ENCODE measurements around the gene EEF1G. TPM values are rescaled to one million over a fixed set of nuclear protein-coding genes. Genes with fewer than 3 reads are reported as not detected.

EEF1G gene
- total RNA-seq, 4 donors from 2014 or later: 1,003 to 1,250 (median 1,110) TPM

DNA sequence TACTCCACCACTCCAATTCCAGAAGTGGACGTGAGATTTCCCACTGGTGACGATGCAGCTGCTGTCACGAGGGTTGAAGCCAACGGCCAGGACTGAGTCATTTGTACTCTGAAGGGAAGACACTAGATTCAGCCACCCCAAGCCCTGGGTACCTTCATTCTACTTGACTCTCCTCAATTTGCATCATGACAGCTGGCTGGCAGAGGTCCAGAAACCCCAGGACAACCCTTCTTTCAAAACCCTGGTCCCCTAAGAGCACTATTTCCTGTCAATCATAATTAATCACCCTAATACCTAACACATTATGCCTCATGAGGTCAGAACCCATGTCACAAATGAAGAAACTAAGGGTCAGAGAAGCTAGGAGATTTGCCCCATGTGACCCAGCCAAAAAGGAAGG lies 34.0 kb upstream of the EEF1G start:
- Histone ChIP-seq H3K4me3 (no peak overlapping the region), H3K9me3 (no peaks in the 10 kb centered on the region), H3K4me1 (peaks cover 6 to 61% (median 18%) of the 10 kb centered on the region in 4 donors), H3K27ac (no peak overlapping the region), H3K36me3 (peaks cover 0 to 73% (median 0%) of the 10 kb centered on the region in 3 donors), H3K27me3 (no peaks in the 10 kb centered on the region)
- TF ChIP-seq, protein P1, sequence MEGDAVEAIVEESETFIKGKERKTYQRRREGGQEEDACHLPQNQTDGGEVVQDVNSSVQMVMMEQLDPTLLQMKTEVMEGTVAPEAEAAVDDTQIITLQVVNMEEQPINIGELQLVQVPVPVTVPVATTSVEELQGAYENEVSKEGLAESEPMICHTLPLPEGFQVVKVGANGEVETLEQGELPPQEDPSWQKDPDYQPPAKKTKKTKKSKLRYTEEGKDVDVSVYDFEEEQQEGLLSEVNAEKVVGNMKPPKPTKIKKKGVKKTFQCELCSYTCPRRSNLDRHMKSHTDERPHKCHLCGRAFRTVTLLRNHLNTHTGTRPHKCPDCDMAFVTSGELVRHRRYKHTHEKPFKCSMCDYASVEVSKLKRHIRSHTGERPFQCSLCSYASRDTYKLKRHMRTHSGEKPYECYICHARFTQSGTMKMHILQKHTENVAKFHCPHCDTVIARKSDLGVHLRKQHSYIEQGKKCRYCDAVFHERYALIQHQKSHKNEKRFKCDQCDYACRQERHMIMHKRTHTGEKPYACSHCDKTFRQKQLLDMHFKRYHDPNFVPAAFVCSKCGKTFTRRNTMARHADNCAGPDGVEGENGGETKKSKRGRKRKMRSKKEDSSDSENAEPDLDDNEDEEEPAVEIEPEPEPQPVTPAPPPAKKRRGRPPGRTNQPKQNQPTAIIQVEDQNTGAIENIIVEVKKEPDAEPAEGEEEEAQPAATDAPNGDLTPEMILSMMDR (IDR thresholded peaks at IDR 0.05): no peak
- TF ChIP-seq POLR2A (IDR thresholded peaks at IDR 0.05) (no peak), EP300 (IDR thresholded peaks at IDR 0.05) (no peak)
- WGBS, 2 donors: 70% methylated on average over 4 of the region's 4 CpGs
- DNase-seq (ENCODE audit: low spot score in 2 of 2): no peak

DNA sequence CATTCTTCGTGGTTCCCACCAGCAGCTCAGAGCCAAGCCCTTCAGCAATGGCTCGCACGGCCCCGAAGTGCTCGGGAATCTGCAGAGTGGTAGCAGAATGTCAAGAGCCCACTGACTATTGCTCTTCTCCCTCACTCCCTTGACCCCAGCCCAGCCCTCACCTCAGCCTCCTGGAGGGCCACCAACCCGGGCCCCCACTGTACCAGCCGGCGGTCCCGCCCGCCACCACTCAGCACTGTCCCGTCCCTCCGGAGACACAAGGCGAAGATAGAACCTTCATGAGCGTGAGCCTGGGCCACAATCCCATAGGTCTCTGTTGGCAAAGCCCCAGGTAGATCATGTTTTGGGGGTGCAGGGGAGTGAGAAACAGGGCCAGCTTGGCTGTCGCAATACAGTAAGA lies 32.2 kb upstream of the EEF1G start:
- peaks cover 2 to 54% (median 11%) of the 10 kb centered on the region in 4 donors for H3K4me1 ChIP-seq
- TF ChIP-seq, protein P1 (IDR thresholded peaks at IDR 0.05): no peak
- TF ChIP-seq POLR2A (IDR thresholded peaks at IDR 0.05): no peak
- TF ChIP-seq EP300 (IDR thresholded peaks at IDR 0.05): no peak
- H3K27ac ChIP-seq: no peak overlapping the region
- H3K4me3 ChIP-seq: no peak overlapping the region
- WGBS, 2 donors: 91 to 96% methylated on average over 15 of the region's 15 CpGs
- peaks cover 0 to 72% (median 0%) of the 10 kb centered on the region in 3 donors for H3K36me3 ChIP-seq
- DNase-seq (ENCODE audit: low spot score in 2 of 2): no peak
- H3K27me3 ChIP-seq: no peaks in the 10 kb centered on the region
- H3K9me3 ChIP-seq: no peaks in the 10 kb centered on the region

DNA sequence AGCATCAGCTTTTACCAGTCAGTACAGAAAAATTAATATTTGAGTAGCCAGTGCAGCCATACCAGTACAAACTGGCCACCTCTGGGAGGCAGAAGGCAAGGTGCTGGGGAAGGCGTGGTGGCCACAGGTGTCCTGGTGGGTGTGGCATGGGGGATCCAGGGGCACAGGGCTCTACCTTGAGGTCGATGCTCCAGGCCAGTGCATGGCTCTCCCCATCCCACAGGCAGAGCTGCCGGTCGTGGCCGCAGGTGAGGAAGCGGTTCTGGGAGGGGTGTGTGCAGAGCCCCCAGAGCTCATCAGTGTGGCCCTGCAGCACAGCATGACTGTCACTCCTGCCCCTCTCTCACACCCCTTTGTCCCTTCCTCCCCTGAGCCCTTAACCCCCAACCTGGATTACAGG lies 31.8 kb upstream of the EEF1G start:
- Histone ChIP-seq H3K4me1 (peaks cover 0 to 52% (median 8%) of the 10 kb centered on the region in 4 donors), H3K27me3 (no peaks in the 10 kb centered on the region), H3K4me3 (no peak overlapping the region), H3K36me3 (peaks cover 0 to 67% (median 0%) of the 10 kb centered on the region in 3 donors), H3K27ac (peak overlapping the region in 2 of 4 donors; percentile 98 to 99), H3K9me3 (no peaks in the 10 kb centered on the region)
- DNase-seq (ENCODE audit: low spot score in 2 of 2): no peak
- WGBS, 2 donors: 80 to 88% methylated on average over 6 of the region's 6 CpGs
- TF ChIP-seq, protein P1 (IDR thresholded peaks at IDR 0.05): no peak
- TF ChIP-seq EP300 (IDR thresholded peaks at IDR 0.05) (no peak), POLR2A (IDR thresholded peaks at IDR 0.05) (no peak)

DNA sequence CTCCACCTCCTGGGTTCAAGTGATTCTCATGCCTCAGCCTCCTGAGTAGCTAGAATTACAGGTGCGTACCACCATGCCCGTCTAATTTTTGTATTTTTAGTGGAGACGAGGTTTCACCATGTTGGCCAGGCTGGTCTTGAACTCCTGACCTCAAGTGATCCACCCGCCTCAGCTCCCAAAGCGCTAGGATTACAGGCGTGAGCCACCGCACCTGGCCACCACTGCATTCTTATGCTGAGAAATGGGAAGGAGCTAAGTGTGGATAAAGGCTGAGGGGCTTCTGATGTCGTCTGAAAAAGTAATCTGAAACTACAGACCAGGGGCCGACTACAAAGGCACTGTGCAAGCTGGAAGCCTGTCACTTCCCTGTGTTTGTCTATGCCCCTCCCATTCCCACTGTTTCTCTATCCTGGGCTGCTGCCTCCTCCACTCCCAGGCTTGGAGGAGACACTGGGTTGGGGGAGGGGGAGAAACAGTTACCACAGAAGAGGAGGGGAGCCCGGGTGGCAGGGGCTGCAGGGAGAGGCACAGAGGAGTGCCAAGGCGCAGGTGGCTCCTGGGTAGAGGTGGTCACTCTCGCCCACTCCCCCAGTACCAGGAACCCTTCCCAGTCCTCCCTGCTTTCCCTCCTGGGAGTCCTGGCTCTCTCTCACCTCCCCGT lies 30.9 kb upstream of the EEF1G start:
- Histone ChIP-seq H3K9me3 (no peaks in the 10 kb centered on the region), H3K27ac (peak overlapping the region in 2 of 4 donors; percentile 98 to 99), H3K4me1 (peaks cover 0 to 52% (median 15%) of the 10 kb centered on the region in 4 donors), H3K36me3 (peaks cover 0 to 58% (median 0%) of the 10 kb centered on the region in 3 donors), H3K4me3 (no peak overlapping the region), H3K27me3 (no peaks in the 10 kb centered on the region)
- no peak for TF ChIP-seq EP300 (IDR thresholded peaks at IDR 0.05)
- TF ChIP-seq POLR2A (IDR thresholded peaks at IDR 0.05): no peak
- TF ChIP-seq, protein P1 (IDR thresholded peaks at IDR 0.05): no peak
- 71 to 72% methylated on average over 13 of the region's 13 CpGs for WGBS, 2 donors
- no peak for DNase-seq (ENCODE audit: low spot score in 2 of 2)

DNA sequence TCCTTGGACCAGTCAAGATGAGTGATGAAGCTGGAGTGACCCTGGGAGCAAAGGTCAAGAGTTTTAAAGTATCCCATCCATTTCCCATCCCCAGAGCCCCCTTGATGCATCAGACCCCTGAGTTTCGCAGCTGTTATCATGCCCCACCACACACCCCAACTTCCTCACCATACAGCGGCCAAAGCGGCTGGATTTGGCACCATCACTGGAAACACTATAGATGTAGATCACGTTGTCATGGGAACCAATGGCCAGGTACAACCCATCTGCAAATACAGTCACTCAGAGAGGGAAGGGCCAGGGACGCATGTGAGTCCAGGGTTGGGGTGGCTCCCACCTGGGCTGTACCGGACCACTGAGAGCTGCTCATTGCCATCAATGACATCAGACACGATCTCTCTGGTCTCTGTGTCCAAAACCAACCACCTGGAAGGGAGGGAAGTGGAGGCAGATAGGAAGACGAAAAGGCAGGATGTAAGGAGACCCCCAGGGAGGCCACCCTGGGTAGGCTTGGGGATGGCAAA lies 30.1 kb upstream of the EEF1G start:
- H3K4me3 ChIP-seq: no peak overlapping the region
- peak overlapping the region; percentile 79 to 99 (median 98) for H3K27ac ChIP-seq
- 92 to 93% methylated on average over 8 of the region's 8 CpGs for WGBS, 2 donors
- H3K36me3 ChIP-seq: peaks cover 0 to 51% (median 0%) of the 10 kb centered on the region in 3 donors
- DNase-seq (ENCODE audit: low spot score in 2 of 2): no peak
- no peaks in the 10 kb centered on the region for H3K9me3 ChIP-seq
- H3K27me3 ChIP-seq: no peaks in the 10 kb centered on the region
- H3K4me1 ChIP-seq: peaks cover 0 to 55% (median 21%) of the 10 kb centered on the region in 4 donors
- TF ChIP-seq POLR2A (IDR thresholded peaks at IDR 0.05) (no peak), EP300 (IDR thresholded peaks at IDR 0.05) (no peak)
- TF ChIP-seq, protein P1 (IDR thresholded peaks at IDR 0.05): no peak
